Kidney (tissue), 14 donors: Measurements from ENCODE around the gene DENND5A. TPM values are rescaled to one million over a fixed set of nuclear protein-coding genes. Genes with fewer than 3 reads are reported as not detected.

Source experiments
- DNase-seq, 5 donors: peaks; one replicate each; pipeline ENCODE4 v3.0.0-alpha.2; 2013 to 2020
- FAIRE-seq: peaks from 2 replicates; lab custom pipeline; 2012; peaks lifted over from hg19 to GRCh38; lab: Jason Lieb, UNC
- H3K27ac ChIP-seq, 2 donors: one replicate each; pipeline ENCODE4 v1.7.0; 2013; ENCODE audit warnings: low read depth in 2 of 2, low read length in 2 of 2, inconsistent platforms in 1 of 2
- H3K27me3 ChIP-seq: one replicate; pipeline ENCODE4 v1.7.1; 2013; ENCODE audit warnings: low read length, inconsistent platforms; ENCODE audit not compliant: control insufficient read depth, insufficient read depth
- H3K36me3 ChIP-seq, 3 donors: one replicate each; pipeline versions ENCODE4 v1.7.0 to v1.7.1; 2013; ENCODE audit warnings: low read length in 3 of 3, control low read depth in 1 of 3, inconsistent platforms in 1 of 3; ENCODE audit not compliant: insufficient read depth in 3 of 3, control insufficient read depth in 2 of 3
- H3K4me1 ChIP-seq, 3 donors: one replicate each; pipeline versions ENCODE4 v1.7.0 to v1.7.1; 2013; ENCODE audit warnings: low read length in 3 of 3, inconsistent platforms in 1 of 3, low read depth in 1 of 3; ENCODE audit not compliant: control insufficient read depth in 2 of 3, insufficient read depth in 2 of 3
- H3K4me3 ChIP-seq, 3 donors: one replicate each; pipeline versions ENCODE4 v1.7.0 to v1.8.1; 2013; ENCODE audit warnings: low read length in 3 of 3, control low read depth in 1 of 3, inconsistent platforms in 1 of 3
- H3K9ac ChIP-seq, 3 donors: one replicate each; pipeline versions ENCODE4 v1.7.0 to v1.7.1; 2013; ENCODE audit warnings: low read length in 3 of 3, control low read depth in 1 of 3, inconsistent platforms in 1 of 3
- H3K9me3 ChIP-seq, 3 donors: one replicate each; pipeline versions ENCODE4 v1.7.0 to v1.7.1; 2013; ENCODE audit warnings: low read length in 3 of 3, control low read depth in 1 of 3, inconsistent platforms in 1 of 3; ENCODE audit not compliant: control insufficient read depth in 2 of 3, insufficient read depth in 1 of 3
- intact Hi-C: fragments of 100-400 bp; cut with DNase I; formaldehyde crosslinking; loops from one replicate; pipeline ENCODE4 v1.11.1; 2022
- polyA plus RNA-seq: library from polyadenylated mRNA; stranded (reverse); fragments of 350-450 nt; fragmentation: Illumina TruSeq; extraction: RNeasy Lipid Tissue Mini Kit (QIAGEN cat#74804); gene quantifications from one replicate; pipeline ENCODE4 v1.2.3, GENCODE V29; 2014; ENCODE audit warnings: low read depth, low replicate concordance; ENCODE audit not compliant: insufficient read depth
- total RNA-seq: library from RNA; stranded (reverse); fragmentation: NEBNext Ultra II Directional; extraction: Animal tissue kit (Norgen Biotek cat#: 25700); gene quantifications from one replicate; pipeline ENCODE4 v1.2.1, GENCODE V29; 2021
- TF ChIP-seq, protein P1 (sequence below): IDR thresholded peaks from 3 replicates; pipeline ENCODE4 v1.5.1; 2012; ENCODE audit warnings: mild to moderate bottlenecking, moderate library complexity, borderline replicate concordance; ENCODE audit not compliant: insufficient read depth; ENCODE audit errors: extremely low read depth
- donor health status: control.
- donor health status: control.
- donor health status: control.
- donor health status: control.
- donor health status: control.
- donor health status: DM: yes; HTN: yes; CAD: no.
- donor health status: Normal renal cell carcinoma (clear cell type).

DENND5A gene
- total and polyA plus RNA-seq, 2 donors from 2014 or later, result 32.4 to 53.9 TPM

- DNase-seq (no peak), FAIRE-seq (no peak)
- Histone ChIP-seq H3K27me3 (no peaks in the 10 kb centered on the region), H3K36me3 (peaks cover 0 to 2% (median 0%) of the 10 kb centered on the region in 3 donors), H3K4me1 (peaks cover 0 to 15% (median 8%) of the 10 kb centered on the region in 3 donors), H3K4me3 (no peak overlapping the region), H3K9me3 (no peaks in the 10 kb centered on the region), H3K9ac (no peak overlapping the region), H3K27ac (no peak overlapping the region)
- TF ChIP-seq, protein P1, sequence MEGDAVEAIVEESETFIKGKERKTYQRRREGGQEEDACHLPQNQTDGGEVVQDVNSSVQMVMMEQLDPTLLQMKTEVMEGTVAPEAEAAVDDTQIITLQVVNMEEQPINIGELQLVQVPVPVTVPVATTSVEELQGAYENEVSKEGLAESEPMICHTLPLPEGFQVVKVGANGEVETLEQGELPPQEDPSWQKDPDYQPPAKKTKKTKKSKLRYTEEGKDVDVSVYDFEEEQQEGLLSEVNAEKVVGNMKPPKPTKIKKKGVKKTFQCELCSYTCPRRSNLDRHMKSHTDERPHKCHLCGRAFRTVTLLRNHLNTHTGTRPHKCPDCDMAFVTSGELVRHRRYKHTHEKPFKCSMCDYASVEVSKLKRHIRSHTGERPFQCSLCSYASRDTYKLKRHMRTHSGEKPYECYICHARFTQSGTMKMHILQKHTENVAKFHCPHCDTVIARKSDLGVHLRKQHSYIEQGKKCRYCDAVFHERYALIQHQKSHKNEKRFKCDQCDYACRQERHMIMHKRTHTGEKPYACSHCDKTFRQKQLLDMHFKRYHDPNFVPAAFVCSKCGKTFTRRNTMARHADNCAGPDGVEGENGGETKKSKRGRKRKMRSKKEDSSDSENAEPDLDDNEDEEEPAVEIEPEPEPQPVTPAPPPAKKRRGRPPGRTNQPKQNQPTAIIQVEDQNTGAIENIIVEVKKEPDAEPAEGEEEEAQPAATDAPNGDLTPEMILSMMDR, result no peak
- intact Hi-C loops, result loop anchor here (10.0 kb wide), 1 partner anchor 119 kb away; no protein-coding TSS in a partner anchor
Observed at GRCh38 chr11:9133956-9134355, 131.2 kb downstream of the DENND5A start.

- Histone ChIP-seq H3K27ac (no peak overlapping the region), H3K9me3 (no peaks in the 10 kb centered on the region), H3K4me1 (peaks cover 0 to 2% (median 0%) of the 10 kb centered on the region in 3 donors), H3K36me3 (no peaks in the 10 kb centered on the region), H3K4me3 (no peak overlapping the region), H3K9ac (no peak overlapping the region), H3K27me3 (no peaks in the 10 kb centered on the region)
- FAIRE-seq (no peak), DNase-seq (no peak)
- TF ChIP-seq, protein P1, result no peak
- intact Hi-C loops, result loop anchor here (10.0 kb wide), 1 partner anchor 118 kb away; no protein-coding TSS in a partner anchor
Observed at GRCh38 chr11:9132203-9132878, 132.8 kb downstream of the DENND5A start.

- intact Hi-C loops, result loop anchor here (10.0 kb wide), 1 partner anchor 115 kb away; no protein-coding TSS in a partner anchor
- Histone ChIP-seq H3K4me3 (no peak overlapping the region), H3K36me3 (no peaks in the 10 kb centered on the region), H3K4me1 (no peaks in the 10 kb centered on the region), H3K27ac (no peak overlapping the region), H3K27me3 (no peaks in the 10 kb centered on the region), H3K9me3 (no peaks in the 10 kb centered on the region), H3K9ac (no peak overlapping the region)
- DNase-seq (no peak), FAIRE-seq (no peak)
- TF ChIP-seq, protein P1, result no peak
Observed at GRCh38 chr11:9130297-9130696, 134.9 kb downstream of the DENND5A start.

- no peak overlapping the region for H3K27ac ChIP-seq
- no peak overlapping the region for H3K4me3 ChIP-seq
- no peak for FAIRE-seq
Observed at GRCh38 chr11:9126636-9127035, 138.5 kb downstream of the DENND5A start.

More at GRCh38 chr11:9126636-9127035, 138.5 kb downstream of the DENND5A start:
- intact Hi-C loops, result no loop called here
- no peak for DNase-seq
- no peaks in the 10 kb centered on the region for H3K4me1 ChIP-seq
- no peaks in the 10 kb centered on the region for H3K36me3 ChIP-seq
- no peaks in the 10 kb centered on the region for H3K27me3 ChIP-seq
- no peaks in the 10 kb centered on the region for H3K9me3 ChIP-seq
- H3K9ac ChIP-seq, result no peak overlapping the region
- TF ChIP-seq, protein P1, result no peak
